PC-3 (cell line): ENCODE measurements around the gene MPV17. TPM values are rescaled to one million over a fixed set of nuclear protein-coding genes. Genes with fewer than 3 reads are reported as not detected.

Source experiments
- ATAC-seq: fragments of 200-7000 bp; cut with Tn5 transposase; 2 replicates; pipeline ENCODE4 v1.9.1; 2020; ENCODE audit warnings: mild to moderate bottlenecking, moderate library complexity
- BruUV-seq: library from RNA; stranded (reverse); fragments of 400-500 nt; replicated peaks from 2 replicates; lab custom pipeline; 2021; lab: Mats Ljungman, UMichigan
- CTCF ChIA-PET: fragments of 300-600 bp; sonication (Branson Sonifier 250); formaldehyde crosslinking; loops from one replicate; lab custom pipeline; 2022; ENCODE audit warnings: antibody characterized with exemption; lab: Charles Lee
- POLR2A ChIA-PET: fragments of 300-600 bp; sonication (Branson Sonifier 250); formaldehyde crosslinking; loops from one replicate; lab custom pipeline; 2022; ENCODE audit warnings: antibody characterized with exemption; ENCODE audit not compliant: unreplicated experiment; lab: Charles Lee
- DNase-seq: peaks from one replicate; pipeline ENCODE4 v3.0.0-alpha.2; 2015
- H2AFZ ChIP-seq: fragments of 300-600 bp; sonication (generic); 2 replicates; pipeline ENCODE4 v1.6.0; 2016; ENCODE audit warnings: antibody characterized with exemption, low read length
- H3F3A ChIP-seq: fragments of 300-600 bp; sonication (generic); one replicate; pipeline ENCODE4 v1.6.0; 2017; ENCODE audit warnings: antibody characterized with exemption, low read length, control low read depth, mild to moderate bottlenecking; ENCODE audit not compliant: unreplicated experiment
- H3K27ac ChIP-seq: fragments of 300-600 bp; sonication (generic); 2 replicates; pipeline ENCODE4 v1.5.1; 2016; ENCODE audit warnings: mild to moderate bottlenecking, low read length
- H3K27me3 ChIP-seq: fragments of 300-600 bp; sonication (generic); 2 replicates; pipeline ENCODE4 v1.6.1; 2016; ENCODE audit warnings: low read length, mixed read lengths
- H3K36me3 ChIP-seq: fragments of 300-600 bp; sonication (generic); 2 replicates; pipeline ENCODE4 v1.6.1; 2016; ENCODE audit warnings: low read depth, mixed run types, low read length, mixed read lengths
- H3K4me1 ChIP-seq: fragments of 300-600 bp; sonication (generic); 2 replicates; pipeline ENCODE4 v1.5.1; 2016; ENCODE audit warnings: low read length; ENCODE audit not compliant: insufficient read depth
- H3K4me2 ChIP-seq: fragments of 300-600 bp; sonication (generic); 2 replicates; pipeline ENCODE4 v1.6.0; 2016; ENCODE audit warnings: low read length
- H3K4me3 ChIP-seq: fragments of 300-600 bp; sonication (generic); 2 replicates; pipeline ENCODE4 v1.5.1; 2016; ENCODE audit warnings: mild to moderate bottlenecking, low read length, mixed read lengths
- H3K79me2 ChIP-seq: fragments of 300-600 bp; sonication (generic); 2 replicates; pipeline ENCODE4 v1.6.1; 2017; ENCODE audit warnings: low read length, mixed read lengths
- H3K9ac ChIP-seq: fragments of 300-600 bp; sonication (generic); 2 replicates; pipeline ENCODE4 v1.6.0; 2016; ENCODE audit warnings: mild to moderate bottlenecking, low read length
- H3K9me2 ChIP-seq: fragments of 300-600 bp; sonication (generic); replicated peaks from 2 replicates; pipeline ENCODE4 v1.6.1; 2016; ENCODE audit warnings: mixed run types, low read length, mixed read lengths
- H3K9me3 ChIP-seq: fragments of 300-600 bp; sonication (generic); 2 replicates; pipeline ENCODE4 v1.6.1; 2016; ENCODE audit warnings: low read length, mixed read lengths
- H4K20me1 ChIP-seq: fragments of 300-600 bp; sonication (generic); 2 replicates; pipeline ENCODE4 v1.6.1; 2016; ENCODE audit warnings: low read length, mixed read lengths
- EZH2 ChIP-seq: fragments of 300-600 bp; sonication (generic); IDR thresholded peaks from one replicate; pipeline ENCODE4 v1.6.1; 2017; ENCODE audit warnings: antibody characterized with exemption, mild to moderate bottlenecking, low read length; ENCODE audit not compliant: unreplicated experiment
- EZH2phosphoT487 ChIP-seq: fragments of 300-600 bp; sonication (generic); IDR thresholded peaks from 2 replicates; pipeline ENCODE4 v1.6.1; 2018; ENCODE audit warnings: mild to moderate bottlenecking, antibody characterized with exemption, low read length, borderline replicate concordance
- intact Hi-C: fragments of 100-400 bp; cut with micrococcal nuclease; formaldehyde crosslinking; loops from 2 replicates; pipeline ENCODE4 v1.9.0; 2023
- total RNA-seq: library from RNA; depleted of rRNA; stranded (reverse); fragments of >200 nt; gene quantifications from 2 replicates; pipeline ENCODE4 v1.2.3, GENCODE V29; 2014
- TF ChIP-seq, protein P1 (sequence below): fragments of 300-600 bp; sonication (generic); conservative IDR thresholded peaks from 2 replicates; pipeline ENCODE4 v1.5.1; 2017; ENCODE audit warnings: antibody characterized with exemption, low read depth, mild to moderate bottlenecking, low read length

Gene MPV17
- total RNA-seq, 1 experiment from 2014 or later, result 59.2 TPM

GRCh38 chr2:27288610-27289009 lies 34.3 kb downstream of the MPV17 start:
- ChIA-PET POLR2A (no interaction called here), CTCF (interaction anchor here (0.6 kb wide), 1 partner anchor 8 kb away, joined by 3 read pairs; no protein-coding TSS in a partner anchor)
- no TSS peak for BruUV-seq
- Histone ChIP-seq H3K4me2 (no peak overlapping the region), H3K4me1 (peaks cover 20% of the 10 kb centered on the region), H3K79me2 (no peaks in the 10 kb centered on the region), H3F3A (peaks cover 10% of the 10 kb centered on the region), H3K27me3 (no peaks in the 10 kb centered on the region), H3K9ac (no peak overlapping the region), H3K4me3 (no peak overlapping the region), H3K9me2 (no peaks in the 10 kb centered on the region), H3K27ac (no peak overlapping the region), H4K20me1 (no peaks in the 10 kb centered on the region), H2AFZ (no peak overlapping the region), H3K9me3 (no peaks in the 10 kb centered on the region), H3K36me3 (no peaks in the 10 kb centered on the region)
- DNase-seq (no peak), ATAC-seq (no peak)
- intact Hi-C loops, result no loop called here
- TF ChIP-seq EZH2, result no peak

- Histone ChIP-seq H3K4me1 (peaks cover 20% of the 10 kb centered on the region), H4K20me1 (no peaks in the 10 kb centered on the region), H3F3A (no peaks in the 10 kb centered on the region), H3K9me2 (no peaks in the 10 kb centered on the region), H3K4me3 (no peak overlapping the region), H2AFZ (no peak overlapping the region), H3K79me2 (no peaks in the 10 kb centered on the region), H3K27me3 (no peaks in the 10 kb centered on the region), H3K27ac (no peak overlapping the region), H3K9me3 (no peaks in the 10 kb centered on the region), H3K9ac (no peak overlapping the region), H3K36me3 (no peaks in the 10 kb centered on the region), H3K4me2 (no peak overlapping the region)
- POLR2A ChIA-PET, result no interaction called here
- no peak for ATAC-seq
- BruUV-seq, result no TSS peak
- TF ChIP-seq EZH2phosphoT487, result no peak
- no peak for TF ChIP-seq EZH2
- TF ChIP-seq, protein P1, sequence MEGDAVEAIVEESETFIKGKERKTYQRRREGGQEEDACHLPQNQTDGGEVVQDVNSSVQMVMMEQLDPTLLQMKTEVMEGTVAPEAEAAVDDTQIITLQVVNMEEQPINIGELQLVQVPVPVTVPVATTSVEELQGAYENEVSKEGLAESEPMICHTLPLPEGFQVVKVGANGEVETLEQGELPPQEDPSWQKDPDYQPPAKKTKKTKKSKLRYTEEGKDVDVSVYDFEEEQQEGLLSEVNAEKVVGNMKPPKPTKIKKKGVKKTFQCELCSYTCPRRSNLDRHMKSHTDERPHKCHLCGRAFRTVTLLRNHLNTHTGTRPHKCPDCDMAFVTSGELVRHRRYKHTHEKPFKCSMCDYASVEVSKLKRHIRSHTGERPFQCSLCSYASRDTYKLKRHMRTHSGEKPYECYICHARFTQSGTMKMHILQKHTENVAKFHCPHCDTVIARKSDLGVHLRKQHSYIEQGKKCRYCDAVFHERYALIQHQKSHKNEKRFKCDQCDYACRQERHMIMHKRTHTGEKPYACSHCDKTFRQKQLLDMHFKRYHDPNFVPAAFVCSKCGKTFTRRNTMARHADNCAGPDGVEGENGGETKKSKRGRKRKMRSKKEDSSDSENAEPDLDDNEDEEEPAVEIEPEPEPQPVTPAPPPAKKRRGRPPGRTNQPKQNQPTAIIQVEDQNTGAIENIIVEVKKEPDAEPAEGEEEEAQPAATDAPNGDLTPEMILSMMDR, result no peak
- intact Hi-C loops, result no loop called here
- CTCF ChIA-PET, result no interaction called here
- DNase-seq, result no peak
These were observed 37.4 kb downstream of the MPV17 start for GRCh38 chr2:27285481-27285880.

DNA sequence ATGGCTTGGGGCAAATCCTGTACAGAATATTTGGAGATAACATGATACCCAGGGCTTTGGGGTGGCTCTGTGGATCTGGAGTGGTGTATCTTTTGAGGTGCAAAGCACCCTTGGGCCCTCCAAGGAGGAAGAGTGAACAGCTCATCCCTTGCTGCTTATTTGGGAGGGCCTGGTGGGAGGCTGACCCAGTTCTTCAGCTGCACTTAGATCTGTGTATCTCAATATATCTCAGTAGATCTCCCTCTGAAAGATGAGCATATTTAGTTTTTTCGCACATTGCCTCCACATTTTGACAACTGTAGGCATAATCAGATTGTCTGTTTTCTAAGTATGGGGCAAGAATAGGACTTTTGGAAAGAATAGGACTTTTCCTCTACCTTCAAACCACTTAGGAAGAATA lies 37.9 kb downstream of the MPV17 start:
- no peaks in the 10 kb centered on the region for H3K27me3 ChIP-seq
- H4K20me1 ChIP-seq, result no peaks in the 10 kb centered on the region
- ChIA-PET CTCF (no interaction called here), POLR2A (no interaction called here)
- intact Hi-C loops, result loop anchor here (5.0 kb wide), 1 partner anchor 73 kb away; the partner anchor contains the start of genes ATRAID and SLC5A6
- H3K4me3 ChIP-seq, result no peak overlapping the region
- no peak overlapping the region for H3K9ac ChIP-seq
- TF ChIP-seq EZH2phosphoT487 (no peak), EZH2 (no peak)
- TF ChIP-seq, protein P1, result no peak
- DNase-seq (no peak), ATAC-seq (no peak)
- H3K4me2 ChIP-seq, result no peak overlapping the region
- no peaks in the 10 kb centered on the region for H3K36me3 ChIP-seq
- no peaks in the 10 kb centered on the region for H3F3A ChIP-seq
- H3K9me3 ChIP-seq, result no peaks in the 10 kb centered on the region
- no peak overlapping the region for H3K27ac ChIP-seq
- no peak overlapping the region for H2AFZ ChIP-seq
- peaks cover 20% of the 10 kb centered on the region for H3K4me1 ChIP-seq
- no TSS peak for BruUV-seq
- no peaks in the 10 kb centered on the region for H3K9me2 ChIP-seq
- H3K79me2 ChIP-seq, result no peaks in the 10 kb centered on the region
